Anterior cingulate cortex (tissue), 58 donors: ENCODE data around the gene POTEB.
"Not testable (repeated sequence)": the region's sequence is repeated elsewhere in the genome, so short reads cannot be mapped to it uniquely, and the experiment has no call there.

Experiments
- DNase-seq, 58 donors: peaks; one replicate each; lab custom pipeline; 2025; lab: John Stamatoyannopoulos, UW

POTEB gene

GRCh38 chr15:21877635-21878034, at the start of gene POTEB:
TSS of gene POTEB (minus strand) at chr15:21877735. CDS start at chr15:21877246, 489 bp downstream.
- DNase-seq: not testable (repeated sequence)

GRCh38 chr15:21890955-21891354, 13.4 kb upstream of the POTEB start:
- not testable (repeated sequence) for DNase-seq

GRCh38 chr15:21889542-21889941, 12.0 kb upstream of the POTEB start:
- not testable (repeated sequence) for DNase-seq

- not testable (repeated sequence) for DNase-seq
Measured at GRCh38 chr15:21838831-21839230, 38.7 kb downstream of the POTEB start.
